Cardiac muscle cell (in vitro differentiated cells and primary cell): ENCODE measurements around the gene WSCD2. TPM values are rescaled to one million over a fixed set of nuclear protein-coding genes. Genes with fewer than 3 reads are reported as not detected.

Source experiments
- DNase-seq, 2 donors: peaks; one replicate each; pipeline versions ENCODE4 v3.0.0 to v3.0.0-alpha.2; 2010 to 2017; ENCODE audit warnings: low read depth in 1 of 2, low spot score in 1 of 2
- H3K27ac ChIP-seq: fragments of 200-600 bp; sonication (generic); 2 replicates; pipeline ENCODE4 v1.5.1; 2016
- H3K27me3 ChIP-seq: fragments of 200-600 bp; sonication (generic); 2 replicates; pipeline ENCODE4 v1.6.0; 2016; ENCODE audit warnings: control low read depth
- H3K36me3 ChIP-seq: fragments of 200-600 bp; sonication (generic); 2 replicates; pipeline ENCODE4 v1.5.1; 2016; ENCODE audit warnings: control low read depth
- H3K4me1 ChIP-seq: fragments of 200-600 bp; sonication (generic); 2 replicates; pipeline ENCODE4 v1.8.1; 2017; ENCODE audit warnings: low read depth, mild to moderate bottlenecking, mixed run types
- H3K4me3 ChIP-seq: fragments of 200-600 bp; sonication (generic); 2 replicates; pipeline ENCODE4 v1.5.1; 2016; ENCODE audit warnings: mild to moderate bottlenecking
- H3K9me3 ChIP-seq: fragments of 200-600 bp; sonication (generic); 2 replicates; pipeline ENCODE4 v1.5.1; 2017; ENCODE audit warnings: low read depth, mild to moderate bottlenecking, control low read depth
- polyA plus RNA-seq: library from polyadenylated mRNA; unstranded; fragments of >200 nt; fragmentation: Nextera tagmentation; extraction: Ambion mirVana; gene quantifications from 2 replicates; pipeline ENCODE4 v1.2.1, GENCODE V29; 2016
- total RNA-seq: library from RNA; depleted of rRNA; stranded (reverse); fragments of >200 nt; gene quantifications from 2 replicates; pipeline ENCODE4 v1.2.3, GENCODE V29; 2016
- TF ChIP-seq, protein P1 (sequence below): IDR thresholded peaks from 2 replicates; pipeline ENCODE4 v1.5.1; 2012; ENCODE audit warnings: low read depth, mild to moderate bottlenecking, low read length

The WSCD2 gene
- total and polyA plus RNA-seq, 2 experiments from 2014 or later: 7.0 to 7.1 TPM

DNA sequence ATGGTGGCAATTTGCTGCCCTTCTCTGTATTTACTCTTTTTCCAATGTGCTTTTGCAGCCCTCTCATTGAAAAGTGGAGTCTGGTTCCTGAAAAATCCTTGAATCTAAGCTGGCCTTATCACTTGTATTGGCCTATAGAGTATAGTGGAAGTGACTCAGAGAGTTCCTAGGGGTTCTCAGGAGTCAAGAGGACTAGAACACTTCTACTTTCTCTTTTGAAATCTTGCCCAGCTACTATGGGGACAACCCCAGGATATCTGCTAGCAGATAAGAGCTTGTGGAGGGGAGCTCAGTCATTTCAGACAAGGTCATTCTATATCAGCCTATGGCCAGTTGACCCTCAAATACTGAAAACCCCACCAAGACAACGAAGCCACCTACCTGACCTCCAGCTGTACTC lies 26.7 kb upstream of the WSCD2 start:
- Histone ChIP-seq H3K4me3 (no peak overlapping the region), H3K36me3 (no peaks in the 10 kb centered on the region), H3K9me3 (no peaks in the 10 kb centered on the region), H3K27me3 (no peaks in the 10 kb centered on the region), H3K27ac (no peak overlapping the region), H3K4me1 (peaks cover 21% of the 10 kb centered on the region)
- TF ChIP-seq, protein P1, sequence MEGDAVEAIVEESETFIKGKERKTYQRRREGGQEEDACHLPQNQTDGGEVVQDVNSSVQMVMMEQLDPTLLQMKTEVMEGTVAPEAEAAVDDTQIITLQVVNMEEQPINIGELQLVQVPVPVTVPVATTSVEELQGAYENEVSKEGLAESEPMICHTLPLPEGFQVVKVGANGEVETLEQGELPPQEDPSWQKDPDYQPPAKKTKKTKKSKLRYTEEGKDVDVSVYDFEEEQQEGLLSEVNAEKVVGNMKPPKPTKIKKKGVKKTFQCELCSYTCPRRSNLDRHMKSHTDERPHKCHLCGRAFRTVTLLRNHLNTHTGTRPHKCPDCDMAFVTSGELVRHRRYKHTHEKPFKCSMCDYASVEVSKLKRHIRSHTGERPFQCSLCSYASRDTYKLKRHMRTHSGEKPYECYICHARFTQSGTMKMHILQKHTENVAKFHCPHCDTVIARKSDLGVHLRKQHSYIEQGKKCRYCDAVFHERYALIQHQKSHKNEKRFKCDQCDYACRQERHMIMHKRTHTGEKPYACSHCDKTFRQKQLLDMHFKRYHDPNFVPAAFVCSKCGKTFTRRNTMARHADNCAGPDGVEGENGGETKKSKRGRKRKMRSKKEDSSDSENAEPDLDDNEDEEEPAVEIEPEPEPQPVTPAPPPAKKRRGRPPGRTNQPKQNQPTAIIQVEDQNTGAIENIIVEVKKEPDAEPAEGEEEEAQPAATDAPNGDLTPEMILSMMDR: no peak
- DNase-seq: no peak

DNA sequence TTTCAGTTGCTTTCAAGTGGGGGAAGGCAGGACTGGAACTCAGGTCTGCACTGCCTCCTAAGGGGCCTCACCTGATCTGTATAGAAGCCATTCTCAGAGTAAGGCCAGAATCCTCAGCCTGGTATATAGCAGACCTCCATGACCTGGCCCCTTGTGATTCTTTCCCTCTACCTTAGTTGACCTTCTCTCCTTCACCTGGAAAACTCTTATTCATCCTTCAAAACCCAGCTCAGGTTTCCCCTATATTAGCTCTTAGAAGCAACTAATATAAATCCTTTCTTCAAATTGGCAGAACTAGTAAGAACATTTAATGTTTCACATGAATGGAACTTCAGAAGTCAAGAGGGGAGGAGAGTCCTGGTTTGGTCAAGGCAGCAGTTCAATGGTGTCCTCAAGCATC lies 26.0 kb upstream of the WSCD2 start:
- no peaks in the 10 kb centered on the region for H3K36me3 ChIP-seq
- DNase-seq: no peak
- no peaks in the 10 kb centered on the region for H3K9me3 ChIP-seq
- peaks cover 24% of the 10 kb centered on the region for H3K4me1 ChIP-seq
- no peak overlapping the region for H3K27ac ChIP-seq
- TF ChIP-seq, protein P1: no peak
- no peak overlapping the region for H3K4me3 ChIP-seq
- no peaks in the 10 kb centered on the region for H3K27me3 ChIP-seq

DNA sequence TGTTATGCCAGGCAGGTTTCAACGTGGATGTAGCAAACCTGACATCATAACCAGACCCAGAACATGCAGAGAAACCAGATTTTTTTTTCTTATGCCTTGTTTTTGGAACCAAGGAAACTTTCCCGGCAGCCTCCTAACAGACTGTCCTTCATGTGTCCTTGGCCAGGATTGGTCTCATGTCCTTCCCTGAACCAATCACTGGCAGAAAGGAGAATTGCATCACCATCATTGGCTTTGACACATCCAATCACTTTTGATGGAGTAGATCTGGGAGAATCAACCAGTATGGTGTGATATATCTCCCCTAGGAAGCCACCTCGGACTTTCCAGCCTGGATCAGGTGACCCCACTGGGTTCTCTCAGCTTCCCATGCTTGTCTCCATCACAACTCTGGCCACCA lies 25.6 kb upstream of the WSCD2 start:
- Histone ChIP-seq H3K27me3 (no peaks in the 10 kb centered on the region), H3K4me3 (no peak overlapping the region), H3K9me3 (no peaks in the 10 kb centered on the region), H3K27ac (no peak overlapping the region), H3K4me1 (peaks cover 24% of the 10 kb centered on the region), H3K36me3 (no peaks in the 10 kb centered on the region)
- TF ChIP-seq, protein P1: no peak
- DNase-seq: no peak

DNA sequence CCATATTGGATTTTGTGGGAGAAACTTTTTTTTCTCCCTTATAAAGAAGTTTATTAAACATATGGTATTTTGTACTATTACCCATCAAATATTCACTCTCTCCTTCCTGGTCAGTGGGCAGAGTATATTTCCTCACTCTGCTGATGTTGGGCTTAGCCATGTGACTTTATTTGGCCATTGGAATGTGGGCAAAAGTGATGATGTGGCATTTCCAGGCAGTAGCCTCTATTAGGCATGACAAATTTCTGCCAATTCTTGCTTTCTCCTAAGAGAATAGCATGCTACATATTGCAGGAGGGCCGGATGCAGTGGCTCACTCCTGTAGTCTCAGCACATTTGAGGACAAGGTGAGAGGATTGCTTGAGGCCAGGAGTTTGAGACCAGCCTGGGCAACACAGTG lies 24.4 kb upstream of the WSCD2 start:
- TF ChIP-seq, protein P1: no peak
- no peak overlapping the region for H3K27ac ChIP-seq
- no peaks in the 10 kb centered on the region for H3K9me3 ChIP-seq
- peaks cover 24% of the 10 kb centered on the region for H3K4me1 ChIP-seq
- H3K36me3 ChIP-seq: no peaks in the 10 kb centered on the region
- H3K4me3 ChIP-seq: no peak overlapping the region
- H3K27me3 ChIP-seq: no peaks in the 10 kb centered on the region
- no peak for DNase-seq

DNA sequence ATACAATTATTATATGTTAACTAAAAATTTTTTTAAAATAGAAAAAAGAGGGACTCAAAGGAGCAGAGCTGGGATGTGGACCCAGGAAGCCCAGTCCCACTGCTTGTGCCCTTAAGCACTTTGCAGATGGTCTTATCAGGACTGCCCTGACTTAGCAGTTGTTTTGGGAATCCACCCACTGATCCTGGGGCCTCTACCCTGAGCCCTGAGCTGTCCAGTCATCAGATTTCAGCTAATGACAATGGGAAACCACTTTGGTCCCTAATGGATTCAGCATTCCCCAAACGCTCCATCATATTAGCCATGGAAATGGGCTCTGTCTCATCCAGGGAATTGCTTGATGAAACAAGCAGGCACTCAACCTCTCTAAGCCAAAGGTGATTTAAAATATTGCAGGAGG lies 22.5 kb upstream of the WSCD2 start:
- H3K9me3 ChIP-seq: no peaks in the 10 kb centered on the region
- TF ChIP-seq, protein P1: no peak
- H3K27me3 ChIP-seq: no peaks in the 10 kb centered on the region
- H3K27ac ChIP-seq: no peak overlapping the region
- DNase-seq: no peak
- peaks cover 19% of the 10 kb centered on the region for H3K4me1 ChIP-seq
- H3K4me3 ChIP-seq: no peak overlapping the region
- no peaks in the 10 kb centered on the region for H3K36me3 ChIP-seq

DNA sequence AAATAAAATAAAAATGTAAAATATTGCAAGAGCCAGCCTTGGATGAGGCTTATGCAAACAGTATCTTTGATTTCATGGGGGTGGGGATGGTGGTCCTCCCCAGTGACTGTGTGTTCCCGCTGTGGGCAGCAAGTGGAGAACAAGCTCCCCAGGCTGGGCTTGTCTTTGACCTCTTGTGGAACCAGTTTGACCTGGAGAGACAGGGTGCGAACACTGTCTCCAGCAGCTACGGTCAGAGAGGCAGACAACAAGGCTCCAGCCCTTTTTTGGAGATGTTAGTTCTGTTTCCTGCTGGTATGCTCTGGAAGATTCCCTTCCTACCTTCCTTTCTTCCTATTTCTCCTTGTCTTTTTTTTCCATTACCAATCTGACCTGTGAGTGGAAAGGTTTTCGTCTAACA lies 21.8 kb upstream of the WSCD2 start:
- H3K9me3 ChIP-seq: no peaks in the 10 kb centered on the region
- no peaks in the 10 kb centered on the region for H3K27me3 ChIP-seq
- peak overlapping the region; percentile 57 for H3K27ac ChIP-seq
- H3K36me3 ChIP-seq: no peaks in the 10 kb centered on the region
- H3K4me3 ChIP-seq: no peak overlapping the region
- no peak for DNase-seq
- TF ChIP-seq, protein P1: no peak
- H3K4me1 ChIP-seq: peaks cover 14% of the 10 kb centered on the region
